ENCODE results near the gene RYR2.
"Not testable (repeated sequence)": the region's sequence is repeated elsewhere in the genome, so short reads cannot be mapped to it uniquely, and the experiment has no call there.

Gene RYR2

GRCh38 chr1:237355022-237355421 is 313.0 kb downstream of the RYR2 start:
- DNase-seq (ENCODE audit: low spot score) = no peak

- DNase-seq (ENCODE audit: low spot score) = no peak
Observed at GRCh38 chr1:237358555-237358954, 316.6 kb downstream of the RYR2 start.

- DNase-seq (ENCODE audit: low spot score) = no peak
Observed at GRCh38 chr1:237367758-237368157, 325.8 kb downstream of the RYR2 start.

- DNase-seq (ENCODE audit: low spot score) = not testable (repeated sequence)
Observed at GRCh38 chr1:237371477-237371876, 329.5 kb downstream of the RYR2 start.

- DNase-seq (ENCODE audit: low spot score) = no peak
Observed at GRCh38 chr1:237383791-237384190, 341.8 kb downstream of the RYR2 start.

GRCh38 chr1:237384213-237384612 is 342.2 kb downstream of the RYR2 start:
- DNase-seq (ENCODE audit: low spot score) = no peak

GRCh38 chr1:237386362-237387143 is 344.6 kb downstream of the RYR2 start:
- DNase-seq (ENCODE audit: low spot score) = no peak

- no peak for DNase-seq (ENCODE audit: low spot score)
Observed at GRCh38 chr1:237387144-237387505, 345.1 kb downstream of the RYR2 start.

- no peak for DNase-seq (ENCODE audit: low spot score)
Observed at GRCh38 chr1:237390823-237391222, 348.8 kb downstream of the RYR2 start.

- DNase-seq (ENCODE audit: low spot score) = no peak
Observed at GRCh38 chr1:237393632-237394031, 351.6 kb downstream of the RYR2 start.

GRCh38 chr1:237394281-237394680 is 352.3 kb downstream of the RYR2 start:
- no peak for DNase-seq (ENCODE audit: low spot score)

GRCh38 chr1:237396426-237396825 is 354.4 kb downstream of the RYR2 start:
- no peak for DNase-seq (ENCODE audit: low spot score)

- DNase-seq (ENCODE audit: low spot score) = no peak
Observed at GRCh38 chr1:237398751-237399150, 356.8 kb downstream of the RYR2 start.

- DNase-seq (ENCODE audit: low spot score) = no peak
Observed at GRCh38 chr1:237405912-237406311, 363.9 kb downstream of the RYR2 start.

- DNase-seq (ENCODE audit: low spot score) = peak; percentile 45
Observed at GRCh38 chr1:237411621-237412020, 369.6 kb downstream of the RYR2 start.

GRCh38 chr1:237416924-237417655 is 375.1 kb downstream of the RYR2 start:
- no peak for DNase-seq (ENCODE audit: low spot score)

- DNase-seq (ENCODE audit: low spot score) = no peak
Observed at GRCh38 chr1:237428809-237429208, 386.8 kb downstream of the RYR2 start.

GRCh38 chr1:237429252-237429651 is 387.3 kb downstream of the RYR2 start:
- DNase-seq (ENCODE audit: low spot score) = no peak

- DNase-seq (ENCODE audit: low spot score) = no peak
Observed at GRCh38 chr1:237431448-237431847, 389.5 kb downstream of the RYR2 start.

- DNase-seq (ENCODE audit: low spot score) = no peak
Observed at GRCh38 chr1:237440346-237440745, 398.4 kb downstream of the RYR2 start.

GRCh38 chr1:237444120-237444790 is 402.3 kb downstream of the RYR2 start:
- DNase-seq (ENCODE audit: low spot score) = no peak

GRCh38 chr1:237448042-237448441 is 406.1 kb downstream of the RYR2 start:
- DNase-seq (ENCODE audit: low spot score) = no peak

GRCh38 chr1:237457573-237457972 is 415.6 kb downstream of the RYR2 start:
- no peak for DNase-seq (ENCODE audit: low spot score)
